Measurements from ENCODE around the gene CLASP1. TPM values are rescaled to one million over a fixed set of nuclear protein-coding genes. Genes with fewer than 3 reads are reported as not detected.
A peak's percentile ranks its signal among the peaks of the same experiment; 100 is the strongest.

The CLASP1 gene
- total RNA-seq, 3 donors from 2014 or later: 30.0 to 64.6 (median 35.1) TPM

- no peak overlapping the region for H3K4me3 ChIP-seq
- no peaks in the 10 kb centered on the region for H3K9me3 ChIP-seq
- TF ChIP-seq, protein P1, sequence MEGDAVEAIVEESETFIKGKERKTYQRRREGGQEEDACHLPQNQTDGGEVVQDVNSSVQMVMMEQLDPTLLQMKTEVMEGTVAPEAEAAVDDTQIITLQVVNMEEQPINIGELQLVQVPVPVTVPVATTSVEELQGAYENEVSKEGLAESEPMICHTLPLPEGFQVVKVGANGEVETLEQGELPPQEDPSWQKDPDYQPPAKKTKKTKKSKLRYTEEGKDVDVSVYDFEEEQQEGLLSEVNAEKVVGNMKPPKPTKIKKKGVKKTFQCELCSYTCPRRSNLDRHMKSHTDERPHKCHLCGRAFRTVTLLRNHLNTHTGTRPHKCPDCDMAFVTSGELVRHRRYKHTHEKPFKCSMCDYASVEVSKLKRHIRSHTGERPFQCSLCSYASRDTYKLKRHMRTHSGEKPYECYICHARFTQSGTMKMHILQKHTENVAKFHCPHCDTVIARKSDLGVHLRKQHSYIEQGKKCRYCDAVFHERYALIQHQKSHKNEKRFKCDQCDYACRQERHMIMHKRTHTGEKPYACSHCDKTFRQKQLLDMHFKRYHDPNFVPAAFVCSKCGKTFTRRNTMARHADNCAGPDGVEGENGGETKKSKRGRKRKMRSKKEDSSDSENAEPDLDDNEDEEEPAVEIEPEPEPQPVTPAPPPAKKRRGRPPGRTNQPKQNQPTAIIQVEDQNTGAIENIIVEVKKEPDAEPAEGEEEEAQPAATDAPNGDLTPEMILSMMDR (IDR thresholded peaks at IDR 0.05): no peak
- DNase-seq: no peak
- no peaks in the 10 kb centered on the region for H3K36me3 ChIP-seq (ENCODE audit: low read depth)
- peaks cover 17% of the 10 kb centered on the region for H3K4me1 ChIP-seq (ENCODE audit: low read depth)
- no peak for ATAC-seq
- intact Hi-C loops (cut with DNase I, micrococcal nuclease): no loop called here
These were observed 287.0 kb downstream of the CLASP1 start for GRCh38 chr2:121362226-121362625.

DNA sequence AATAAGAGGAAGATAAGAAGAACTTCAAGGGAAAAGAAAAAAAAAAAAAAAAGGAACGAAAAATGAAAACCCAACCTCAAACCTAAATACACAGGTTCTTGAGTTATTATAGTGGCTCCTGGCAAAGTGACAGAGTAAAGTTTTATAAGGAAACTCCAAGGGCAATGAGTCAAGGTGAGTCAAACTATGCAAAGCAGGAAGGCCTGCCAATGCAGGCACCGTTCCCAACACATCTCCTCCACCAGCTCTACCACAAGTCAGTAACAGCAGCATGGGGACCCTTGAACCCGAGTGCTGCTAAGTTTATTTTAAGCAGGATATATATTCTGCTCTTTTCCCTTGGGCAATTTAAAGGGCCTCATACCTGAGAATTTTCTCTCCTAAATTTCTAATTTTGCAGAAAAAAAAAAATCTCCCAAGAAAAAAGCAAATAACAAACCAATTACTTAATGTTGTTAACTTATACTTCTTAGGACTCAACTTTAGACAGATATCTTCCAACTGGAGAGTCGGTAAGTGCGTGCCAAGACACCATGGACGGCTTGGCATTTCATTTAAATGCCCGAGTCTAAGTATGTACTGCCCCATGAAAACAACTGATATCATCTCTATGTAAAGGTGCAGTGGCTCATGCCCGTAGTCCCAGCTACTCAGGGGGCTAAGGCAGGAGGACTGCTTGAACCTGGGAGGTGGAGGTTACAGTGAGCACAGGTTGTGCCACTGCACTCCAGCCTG, 288.5 kb downstream of the CLASP1 start:
- TF ChIP-seq, protein P1 (IDR thresholded peaks at IDR 0.05): no peak
- Histone ChIP-seq H3K4me3 (no peak overlapping the region), H3K36me3 (ENCODE audit: low read depth) (no peaks in the 10 kb centered on the region), H3K4me1 (ENCODE audit: low read depth) (peaks cover 17% of the 10 kb centered on the region), H3K9me3 (no peaks in the 10 kb centered on the region)
- DNase-seq: peak in 2 of 3 donors; percentile 63 to 71
- intact Hi-C loops (cut with DNase I, micrococcal nuclease): no loop called here
- ATAC-seq: peak; percentile 77

GRCh38 chr2:121359716-121360565, 289.3 kb downstream of the CLASP1 start:
- ATAC-seq: no peak
- intact Hi-C loops (cut with DNase I, micrococcal nuclease): loop anchor here in 1 of 2 donors (10.0 kb wide), 1 partner anchor 265 kb away; no protein-coding TSS in a partner anchor
- H3K4me1 ChIP-seq (ENCODE audit: low read depth): peaks cover 19% of the 10 kb centered on the region
- DNase-seq: no peak
- no peaks in the 10 kb centered on the region for H3K9me3 ChIP-seq
- H3K4me3 ChIP-seq: no peak overlapping the region
- TF ChIP-seq, protein P1 (IDR thresholded peaks at IDR 0.05): no peak
- H3K36me3 ChIP-seq (ENCODE audit: low read depth): no peaks in the 10 kb centered on the region

DNA sequence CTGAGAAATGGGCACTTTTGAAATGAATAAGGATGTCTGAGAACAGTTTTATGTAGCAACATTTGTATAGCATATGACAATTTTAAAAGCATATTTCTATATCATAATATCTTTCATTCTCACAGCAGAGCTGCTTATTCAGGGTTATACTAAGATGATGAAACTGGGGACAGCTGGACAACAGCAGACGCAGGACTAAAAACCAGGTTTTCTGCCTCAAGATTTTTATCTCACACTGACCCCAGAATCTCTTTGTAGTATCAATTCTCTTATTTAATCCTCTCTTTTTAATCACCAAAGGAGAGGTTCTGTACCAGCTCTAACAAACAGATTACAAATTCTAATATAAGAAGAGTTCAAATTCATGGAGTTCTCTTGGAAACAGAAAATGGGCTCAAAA, 290.1 kb downstream of the CLASP1 start:
- no peak overlapping the region for H3K4me3 ChIP-seq
- no peaks in the 10 kb centered on the region for H3K9me3 ChIP-seq
- no peaks in the 10 kb centered on the region for H3K36me3 ChIP-seq (ENCODE audit: low read depth)
- ATAC-seq: no peak
- DNase-seq: no peak
- intact Hi-C loops (cut with DNase I, micrococcal nuclease): loop anchor here in 1 of 2 donors (10.0 kb wide), 1 partner anchor 264 kb away; no protein-coding TSS in a partner anchor
- H3K4me1 ChIP-seq (ENCODE audit: low read depth): peaks cover 14% of the 10 kb centered on the region
- TF ChIP-seq, protein P1 (IDR thresholded peaks at IDR 0.05): no peak

- H3K4me3 ChIP-seq: no peak overlapping the region
- TF ChIP-seq, protein P1 (IDR thresholded peaks at IDR 0.05): no peak
- no peaks in the 10 kb centered on the region for H3K9me3 ChIP-seq
- intact Hi-C loops (cut with DNase I, micrococcal nuclease): loop anchor here in 1 of 2 donors (10.0 kb wide), 1 partner anchor 263 kb away; no protein-coding TSS in a partner anchor
- DNase-seq (no peak), ATAC-seq (no peak)
- no peaks in the 10 kb centered on the region for H3K36me3 ChIP-seq (ENCODE audit: low read depth)
- peaks cover 9% of the 10 kb centered on the region for H3K4me1 ChIP-seq (ENCODE audit: low read depth)
These were observed 291.0 kb downstream of the CLASP1 start for GRCh38 chr2:121358291-121358690.
